HepG2 (cell line): ENCODE results near the gene SLC50A1. TPM values are rescaled to one million over a fixed set of nuclear protein-coding genes. Genes with fewer than 3 reads are reported as not detected.

Source experiments
- BHLHE40 ChIP-seq: IDR thresholded peaks from 2 replicates; pipeline ENCODE4 v1.6.1; 2011; ENCODE audit warnings: low read length, improper control_type of control experiment
- BRD4 ChIP-seq: sonication (generic); formaldehyde crosslinking; IDR thresholded peaks from 2 replicates; pipeline ENCODE4 v1.4.0; 2020; ENCODE audit warnings: missing genetic modification reagents
- CHCHD3 ChIP-seq: sonication (generic); formaldehyde crosslinking; IDR thresholded peaks from 2 replicates; pipeline ENCODE4 v1.8.0; 2022; ENCODE audit warnings: mild to moderate bottlenecking, missing genetic modification reagents, moderate library complexity
- MBNL3 ChIP-seq: fragments of 250-450 bp; sonication (Bioruptor Pico); conservative IDR thresholded peaks from 2 replicates; pipeline ENCODE4 v1.8.0; 2022; ENCODE audit warnings: mild to moderate bottlenecking, inconsistent platforms
- MED1 ChIP-seq: sonication (generic); formaldehyde crosslinking; IDR thresholded peaks from 2 replicates; pipeline ENCODE4 v1.4.0; 2020; ENCODE audit warnings: missing genetic modification reagents
- MTA1 ChIP-seq: sonication (generic); formaldehyde crosslinking; IDR thresholded peaks from 2 replicates; pipeline ENCODE4 v1.4.0; 2020; ENCODE audit warnings: missing genetic modification reagents, mild to moderate bottlenecking, borderline replicate concordance
- NFKBIZ ChIP-seq: IDR thresholded peaks from 2 replicates; pipeline ENCODE4 v1.6.1; 2018; ENCODE audit warnings: missing genetic modification reagents, missing compliant biosample characterization
- RXRA ChIP-seq: sonication (generic); formaldehyde crosslinking; IDR thresholded peaks from 2 replicates; pipeline ENCODE4 v1.5.1; 2020; ENCODE audit warnings: missing genetic modification reagents
- SETDB1 ChIP-seq: sonication (generic); formaldehyde crosslinking; IDR thresholded peaks from 2 replicates; pipeline ENCODE4 v1.5.1; 2020; ENCODE audit warnings: missing genetic modification reagents, mild to moderate bottlenecking, borderline replicate concordance
- XBP1 ChIP-seq: sonication (generic); formaldehyde crosslinking; IDR thresholded peaks from 2 replicates; pipeline ENCODE4 v1.5.0; 2020; ENCODE audit warnings: missing genetic modification reagents
- ZIK1 ChIP-seq: sonication (generic); formaldehyde crosslinking; IDR thresholded peaks from 2 replicates; pipeline ENCODE4 v1.5.0; 2020; ENCODE audit warnings: mild to moderate bottlenecking, low read depth, missing genetic modification reagents, borderline replicate concordance
- ZNF430 ChIP-seq: sonication (generic); formaldehyde crosslinking; IDR thresholded peaks from 2 replicates; pipeline ENCODE4 v1.9.0; 2021; ENCODE audit warnings: mild to moderate bottlenecking, missing genetic modification reagents
- ZNF563 ChIP-seq: sonication (generic); formaldehyde crosslinking; IDR thresholded peaks from 2 replicates; pipeline ENCODE4 v1.8.0; 2022; ENCODE audit warnings: mild to moderate bottlenecking, moderate library complexity, missing genetic modification reagents
- ZNF598 ChIP-seq: sonication (generic); formaldehyde crosslinking; IDR thresholded peaks from 2 replicates; pipeline ENCODE4 v1.5.1; 2020; ENCODE audit warnings: mild to moderate bottlenecking, missing genetic modification reagents, borderline replicate concordance
- polyA plus RNA-seq, 8 experiments: library from polyadenylated mRNA; depleted of rRNA in 3 of 8; stranded (reverse) in 7 of 8; unstranded in 1 of 8; fragments of >200 nt; fragmentation: Illumina TruSeq in 4 of 8; extraction: Trizol in 4 of 8; gene quantifications; 2 replicates each; pipeline versions ENCODE4 v1.2.1 to v1.2.3, GENCODE V29; 2011 to 2016; ENCODE audit warnings: low read depth in 4 of 8, missing spikeins in 1 of 8, mixed read lengths in 1 of 8; ENCODE audit not compliant: insufficient read depth in 1 of 8
- total RNA-seq, 5 experiments: library from RNA; depleted of rRNA; stranded (reverse); fragments of >200 nt; fragmentation: Illumina TruSeq; extraction: Trizol; gene quantifications; 2 replicates each; pipeline ENCODE4 v1.2.3, GENCODE V29; 2016; ENCODE audit warnings: low read depth in 1 of 5
- TF ChIP-seq, protein P1 (sequence below): sonication (generic); formaldehyde crosslinking; IDR thresholded peaks from 2 replicates; pipeline ENCODE4 v1.4.0; 2020; ENCODE audit warnings: low read depth, missing genetic modification reagents
- TF ChIP-seq, protein P2 (sequence below): sonication (generic); formaldehyde crosslinking; IDR thresholded peaks from 2 replicates; pipeline ENCODE4 v1.4.0; 2020; ENCODE audit warnings: missing genetic modification reagents
- TF ChIP-seq, protein P3 (sequence below): sonication (generic); formaldehyde crosslinking; IDR thresholded peaks from 2 replicates; pipeline ENCODE4 v1.4.0; 2020; ENCODE audit warnings: missing genetic modification reagents
- TF ChIP-seq, protein P4 (sequence below): sonication (generic); formaldehyde crosslinking; IDR thresholded peaks from 2 replicates; pipeline ENCODE4 v1.5.0; 2020; ENCODE audit warnings: mild to moderate bottlenecking, missing genetic modification reagents
- TF ChIP-seq, protein P5 (sequence below): IDR thresholded peaks from 2 replicates; pipeline ENCODE4 v1.6.1; 2016; ENCODE audit warnings: mild to moderate bottlenecking

Gene SLC50A1
- total and polyA plus RNA-seq, 2 of the 13 experiments (the other 11 are each of a cell fraction or from before 2014, with no cell fraction given), result 22.5 to 46.8 TPM

DNA sequence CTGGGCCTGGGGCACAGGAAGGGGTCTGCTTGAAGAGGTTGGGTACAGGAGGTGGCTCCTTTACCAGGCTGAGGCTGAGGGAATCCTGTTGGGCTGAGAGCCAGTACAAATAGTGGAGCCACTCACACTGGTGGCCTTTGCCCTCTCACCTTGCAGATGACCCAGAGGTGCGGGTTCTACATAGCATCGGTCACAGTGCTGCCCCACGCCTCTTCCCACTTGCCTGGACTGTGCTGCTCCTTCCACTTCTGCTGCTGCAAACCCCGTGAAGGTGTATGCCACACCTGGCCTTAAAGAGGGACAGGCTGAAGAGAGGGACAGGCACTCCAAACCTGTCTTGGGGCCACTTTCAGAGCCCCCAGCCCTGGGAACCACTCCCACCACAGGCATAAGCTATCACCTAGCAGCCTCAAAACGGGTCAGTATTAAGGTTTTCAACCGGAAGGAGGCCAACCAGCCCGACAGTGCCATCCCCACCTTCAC is 1.8 kb upstream of the SLC50A1 start (continued):
- TF ChIP-seq BHLHE40 (no peak), SETDB1 (CRISPR knock-in tag) (no peak), NFKBIZ (CRISPR knock-in tag) (no peak), CHCHD3 (CRISPR knock-in tag) (no peak), RXRA (CRISPR knock-in tag) (peak; percentile 62; the same call in 1 of the 2 replicates), BRD4 (CRISPR knock-in tag) (no peak), MTA1 (peak; percentile 20; the same call in 1 of the 2 replicates), ZNF598 (0 out of 2 replicates have a peak, but pooled peaks have one; percentile 47), ZNF430 (CRISPR knock-in tag) (peak; percentile 84), MED1 (CRISPR knock-in tag) (peak; percentile 67), ZIK1 (CRISPR knock-in tag) (no peak), MBNL3 (no peak), XBP1 (CRISPR knock-in tag) (no peak), ZNF563 (no peak)
- TF ChIP-seq, protein P1, sequence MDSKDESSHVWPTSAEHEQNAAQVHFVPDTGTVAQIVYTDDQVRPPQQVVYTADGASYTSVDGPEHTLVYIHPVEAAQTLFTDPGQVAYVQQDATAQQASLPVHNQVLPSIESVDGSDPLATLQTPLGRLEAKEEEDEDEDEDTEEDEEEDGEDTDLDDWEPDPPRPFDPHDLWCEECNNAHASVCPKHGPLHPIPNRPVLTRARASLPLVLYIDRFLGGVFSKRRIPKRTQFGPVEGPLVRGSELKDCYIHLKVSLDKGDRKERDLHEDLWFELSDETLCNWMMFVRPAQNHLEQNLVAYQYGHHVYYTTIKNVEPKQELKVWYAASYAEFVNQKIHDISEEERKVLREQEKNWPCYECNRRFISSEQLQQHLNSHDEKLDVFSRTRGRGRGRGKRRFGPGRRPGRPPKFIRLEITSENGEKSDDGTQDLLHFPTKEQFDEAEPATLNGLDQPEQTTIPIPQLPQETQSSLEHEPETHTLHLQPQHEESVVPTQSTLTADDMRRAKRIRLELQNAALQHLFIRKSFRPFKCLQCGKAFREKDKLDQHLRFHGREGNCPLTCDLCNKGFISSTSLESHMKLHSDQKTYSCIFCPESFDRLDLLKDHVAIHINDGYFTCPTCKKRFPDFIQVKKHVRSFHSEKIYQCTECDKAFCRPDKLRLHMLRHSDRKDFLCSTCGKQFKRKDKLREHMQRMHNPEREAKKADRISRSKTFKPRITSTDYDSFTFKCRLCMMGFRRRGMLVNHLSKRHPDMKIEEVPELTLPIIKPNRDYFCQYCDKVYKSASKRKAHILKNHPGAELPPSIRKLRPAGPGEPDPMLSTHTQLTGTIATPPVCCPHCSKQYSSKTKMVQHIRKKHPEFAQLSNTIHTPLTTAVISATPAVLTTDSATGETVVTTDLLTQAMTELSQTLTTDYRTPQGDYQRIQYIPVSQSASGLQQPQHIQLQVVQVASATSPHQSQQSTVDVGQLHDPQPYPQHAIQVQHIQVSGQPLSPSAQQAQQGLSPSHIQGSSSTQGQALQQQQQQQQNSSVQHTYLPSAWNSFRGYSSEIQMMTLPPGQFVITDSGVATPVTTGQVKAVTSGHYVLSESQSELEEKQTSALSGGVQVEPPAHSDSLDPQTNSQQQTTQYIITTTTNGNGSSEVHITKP, result no peak
- TF ChIP-seq, protein P2, sequence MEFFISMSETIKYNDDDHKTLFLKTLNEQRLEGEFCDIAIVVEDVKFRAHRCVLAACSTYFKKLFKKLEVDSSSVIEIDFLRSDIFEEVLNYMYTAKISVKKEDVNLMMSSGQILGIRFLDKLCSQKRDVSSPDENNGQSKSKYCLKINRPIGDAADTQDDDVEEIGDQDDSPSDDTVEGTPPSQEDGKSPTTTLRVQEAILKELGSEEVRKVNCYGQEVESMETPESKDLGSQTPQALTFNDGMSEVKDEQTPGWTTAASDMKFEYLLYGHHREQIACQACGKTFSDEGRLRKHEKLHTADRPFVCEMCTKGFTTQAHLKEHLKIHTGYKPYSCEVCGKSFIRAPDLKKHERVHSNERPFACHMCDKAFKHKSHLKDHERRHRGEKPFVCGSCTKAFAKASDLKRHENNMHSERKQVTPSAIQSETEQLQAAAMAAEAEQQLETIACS, result no peak
- TF ChIP-seq, protein P3, sequence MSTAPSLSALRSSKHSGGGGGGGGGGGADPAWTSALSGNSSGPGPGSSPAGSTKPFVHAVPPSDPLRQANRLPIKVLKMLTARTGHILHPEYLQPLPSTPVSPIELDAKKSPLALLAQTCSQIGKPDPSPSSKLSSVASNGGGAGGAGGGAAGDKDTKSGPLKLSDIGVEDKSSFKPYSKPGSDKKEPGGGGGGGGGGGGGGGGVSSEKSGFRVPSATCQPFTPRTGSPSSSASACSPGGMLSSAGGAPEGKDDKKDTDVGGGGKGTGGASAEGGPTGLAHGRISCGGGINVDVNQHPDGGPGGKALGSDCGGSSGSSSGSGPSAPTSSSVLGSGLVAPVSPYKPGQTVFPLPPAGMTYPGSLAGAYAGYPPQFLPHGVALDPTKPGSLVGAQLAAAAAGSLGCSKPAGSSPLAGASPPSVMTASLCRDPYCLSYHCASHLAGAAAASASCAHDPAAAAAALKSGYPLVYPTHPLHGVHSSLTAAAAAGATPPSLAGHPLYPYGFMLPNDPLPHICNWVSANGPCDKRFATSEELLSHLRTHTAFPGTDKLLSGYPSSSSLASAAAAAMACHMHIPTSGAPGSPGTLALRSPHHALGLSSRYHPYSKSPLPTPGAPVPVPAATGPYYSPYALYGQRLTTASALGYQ (CRISPR knock-in tag), result no peak
- TF ChIP-seq, protein P4, sequence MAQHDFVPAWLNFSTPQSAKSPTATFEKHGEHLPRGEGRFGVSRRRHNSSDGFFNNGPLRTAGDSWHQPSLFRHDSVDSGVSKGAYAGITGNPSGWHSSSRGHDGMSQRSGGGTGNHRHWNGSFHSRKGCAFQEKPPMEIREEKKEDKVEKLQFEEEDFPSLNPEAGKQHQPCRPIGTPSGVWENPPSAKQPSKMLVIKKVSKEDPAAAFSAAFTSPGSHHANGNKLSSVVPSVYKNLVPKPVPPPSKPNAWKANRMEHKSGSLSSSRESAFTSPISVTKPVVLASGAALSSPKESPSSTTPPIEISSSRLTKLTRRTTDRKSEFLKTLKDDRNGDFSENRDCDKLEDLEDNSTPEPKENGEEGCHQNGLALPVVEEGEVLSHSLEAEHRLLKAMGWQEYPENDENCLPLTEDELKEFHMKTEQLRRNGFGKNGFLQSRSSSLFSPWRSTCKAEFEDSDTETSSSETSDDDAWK (CRISPR knock-in tag), result no peak
- TF ChIP-seq, protein P5, sequence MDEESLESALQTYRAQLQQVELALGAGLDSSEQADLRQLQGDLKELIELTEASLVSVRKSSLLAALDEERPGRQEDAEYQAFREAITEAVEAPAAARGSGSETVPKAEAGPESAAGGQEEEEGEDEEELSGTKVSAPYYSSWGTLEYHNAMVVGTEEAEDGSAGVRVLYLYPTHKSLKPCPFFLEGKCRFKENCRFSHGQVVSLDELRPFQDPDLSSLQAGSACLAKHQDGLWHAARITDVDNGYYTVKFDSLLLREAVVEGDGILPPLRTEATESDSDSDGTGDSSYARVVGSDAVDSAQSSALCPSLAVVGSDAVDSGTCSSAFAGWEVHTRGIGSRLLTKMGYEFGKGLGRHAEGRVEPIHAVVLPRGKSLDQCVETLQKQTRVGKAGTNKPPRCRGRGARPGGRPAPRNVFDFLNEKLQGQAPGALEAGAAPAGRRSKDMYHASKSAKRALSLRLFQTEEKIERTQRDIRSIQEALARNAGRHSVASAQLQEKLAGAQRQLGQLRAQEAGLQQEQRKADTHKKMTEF (CRISPR knock-in tag), result no peak
